HL-60 (cell line): ENCODE measurements around the gene TUBGCP2.

Source experiments
- DNase-seq, 2 experiments: peaks; one replicate each; pipeline ENCODE4 v3.0.0-alpha.2; 2010 to 2020; ENCODE audit warnings: low read depth in 1 of 2, low spot score in 1 of 2
- H3K27ac ChIP-seq: fragments of 250-450 bp; sonication (Bioruptor Pico); replicated peaks from 2 replicates; pipeline ENCODE4 v1.5.1; 2020; ENCODE audit warnings: mild to moderate bottlenecking, moderate library complexity
- H3K27me3 ChIP-seq: fragments of 250-450 bp; sonication (Bioruptor Pico); 2 replicates; pipeline ENCODE4 v1.5.1; 2021; ENCODE audit warnings: mild to moderate bottlenecking, moderate library complexity; ENCODE audit not compliant: insufficient read depth, poor library complexity, severe bottlenecking
- H3K4me3 ChIP-seq: replicated peaks from 2 replicates; pipeline ENCODE4 v1.5.1; 2011; ENCODE audit warnings: mild to moderate bottlenecking, control low read depth, low read length; ENCODE audit not compliant: insufficient read depth
- CTCF ChIP-seq: IDR thresholded peaks from one replicate; pipeline ENCODE4 v1.5.1; 2011; ENCODE audit warnings: low read length, control low read depth, inconsistent platforms; ENCODE audit not compliant: insufficient read depth
- GABPA ChIP-seq: IDR thresholded peaks from 2 replicates; pipeline ENCODE4 v1.6.1; 2012; ENCODE audit warnings: low read depth
- POLR2AphosphoS5 ChIP-seq: IDR thresholded peaks from 2 replicates; pipeline ENCODE4 v1.6.1; 2012; ENCODE audit warnings: low read depth
- REST ChIP-seq: IDR thresholded peaks from 2 replicates; pipeline ENCODE4 v1.6.1; 2012; ENCODE audit warnings: low read depth; ENCODE audit not compliant: insufficient replicate concordance
- SPI1 ChIP-seq: IDR thresholded peaks from 2 replicates; pipeline ENCODE4 v1.6.1; 2012; ENCODE audit warnings: low read depth, mild to moderate bottlenecking, borderline replicate concordance

TUBGCP2 gene

DNA sequence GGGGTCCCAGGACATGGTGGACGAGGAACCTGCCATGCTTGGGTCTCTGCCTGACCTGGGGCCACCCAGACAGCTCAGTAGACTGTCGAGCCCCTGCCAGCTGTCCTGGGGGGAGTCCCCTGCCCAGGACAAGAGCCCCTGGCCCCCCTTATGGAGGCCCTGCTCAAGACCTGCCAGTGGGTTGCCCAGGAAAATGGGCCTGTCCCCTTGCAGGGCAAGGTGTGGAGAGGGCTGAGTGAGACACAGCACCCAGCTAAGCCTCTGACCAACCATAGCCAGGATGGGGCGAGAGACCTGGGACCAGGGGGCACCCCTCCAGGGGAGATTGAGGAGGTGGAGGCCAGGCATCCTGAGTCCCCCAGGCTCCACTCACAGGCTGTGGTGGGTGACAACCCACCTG is 47.3 kb upstream of the TUBGCP2 start:
- DNase-seq = no peak
- no peak for TF ChIP-seq CTCF
- no peak for TF ChIP-seq SPI1
- no peak for TF ChIP-seq REST
- TF ChIP-seq GABPA = no peak
- no peak for TF ChIP-seq POLR2AphosphoS5
- H3K27me3 ChIP-seq = peaks cover 5% of the 10 kb centered on the region

GRCh38 chr10:133355266-133355665 is 46.6 kb upstream of the TUBGCP2 start:
- H3K4me3 ChIP-seq = no peak overlapping the region
- TF ChIP-seq CTCF (no peak), GABPA (no peak), SPI1 (no peak), POLR2AphosphoS5 (no peak), REST (no peak)

More for the DNA sequence above, 47.3 kb upstream of the TUBGCP2 start:
- Histone ChIP-seq H3K27ac (no peak overlapping the region), H3K4me3 (no peak overlapping the region)

GRCh38 chr10:133354672-133355240 is 46.1 kb upstream of the TUBGCP2 start:
- DNase-seq = no peak
- Histone ChIP-seq H3K27ac (no peak overlapping the region), H3K27me3 (peaks cover 5% of the 10 kb centered on the region), H3K4me3 (no peak overlapping the region)
- no peak for TF ChIP-seq POLR2AphosphoS5
- TF ChIP-seq REST = no peak
- TF ChIP-seq CTCF = no peak
- TF ChIP-seq GABPA = no peak
- no peak for TF ChIP-seq SPI1

More at GRCh38 chr10:133355266-133355665, 46.6 kb upstream of the TUBGCP2 start:
- DNase-seq = no peak
- peaks cover 5% of the 10 kb centered on the region for H3K27me3 ChIP-seq
- H3K27ac ChIP-seq = no peak overlapping the region
